Activated CD8-positive, alpha-beta memory T cell treated with anti-CD3 and anti-CD28 coated beads, Interleukin-2, amount 50 U/mL, for 4 hours (primary cell): ENCODE results near the gene SPRYD4.

Experiments
- DNase-seq: peaks from one replicate; pipeline ENCODE4 v3.0.0-alpha.2; 2020

SPRYD4 gene

GRCh38 chr12:56521590-56522371, 53.4 kb downstream of the SPRYD4 start, which contains the start of gene RBMS2:
RBMS2 (plus strand) TSS chr12:56521820; CDS start chr12:56522024, 204 bp downstream.
- peak; percentile 39 for DNase-seq

- no peak for DNase-seq
These were observed 54.2 kb downstream of the SPRYD4 start for GRCh38 chr12:56522411-56523193.

GRCh38 chr12:56528846-56529245, 60.5 kb downstream of the SPRYD4 start:
- DNase-seq: no peak
